HUES6 (cell line): ENCODE data around the gene RPRD2.

Source experiments
- H3K27ac ChIP-seq: 2 replicates; pipeline ENCODE4 v1.7.0; 2013; ENCODE audit warnings: low read depth, mild to moderate bottlenecking, low read length, inconsistent platforms
- H3K27me3 ChIP-seq: 2 replicates; pipeline ENCODE4 v1.6.1; 2013; ENCODE audit warnings: low read length; ENCODE audit not compliant: control insufficient read depth, insufficient read depth
- H3K36me3 ChIP-seq: 2 replicates; pipeline ENCODE4 v1.6.1; 2013; ENCODE audit warnings: low read length; ENCODE audit not compliant: control insufficient read depth, insufficient read depth
- H3K4me1 ChIP-seq: 2 replicates; pipeline ENCODE4 v1.6.1; 2013; ENCODE audit warnings: low read length; ENCODE audit not compliant: control insufficient read depth, insufficient read depth
- H3K4me3 ChIP-seq: 2 replicates; pipeline ENCODE4 v1.5.1; 2013; ENCODE audit warnings: low read depth, low read length
- H3K9ac ChIP-seq: one replicate; pipeline ENCODE4 v1.6.1; 2013; ENCODE audit warnings: mild to moderate bottlenecking, low read length
- H3K9me3 ChIP-seq: 2 replicates; pipeline ENCODE4 v1.6.1; 2013; ENCODE audit warnings: low read depth, low read length; ENCODE audit not compliant: control insufficient read depth, insufficient read depth

Gene RPRD2

GRCh38 chr1:150365941-150366340 lies 2.0 kb downstream of the RPRD2 start:
- Histone ChIP-seq H3K4me1 (peaks cover 12% of the 10 kb centered on the region), H3K4me3 (peak overlapping the region; percentile 81), H3K27ac (peak overlapping the region; percentile 93; the same call in 1 of the 2 replicates)

GRCh38 chr1:150366416-150367296 lies 2.7 kb downstream of the RPRD2 start:
- H3K27ac ChIP-seq, result no peak overlapping the region
- H3K4me1 ChIP-seq, result peaks cover 12% of the 10 kb centered on the region
- peak overlapping the region; percentile 94 for H3K9ac ChIP-seq
- no peaks in the 10 kb centered on the region for H3K27me3 ChIP-seq
- no peaks in the 10 kb centered on the region for H3K36me3 ChIP-seq
- H3K4me3 ChIP-seq, result peak overlapping the region; percentile 81
- no peaks in the 10 kb centered on the region for H3K9me3 ChIP-seq

More at GRCh38 chr1:150365941-150366340, 2.0 kb downstream of the RPRD2 start:
- Histone ChIP-seq H3K9me3 (no peaks in the 10 kb centered on the region), H3K27me3 (no peaks in the 10 kb centered on the region), H3K9ac (peak overlapping the region; percentile 94), H3K36me3 (no peaks in the 10 kb centered on the region)

GRCh38 chr1:150371110-150371509 lies 7.2 kb downstream of the RPRD2 start:
- Histone ChIP-seq H3K9ac (no peak overlapping the region), H3K36me3 (no peaks in the 10 kb centered on the region), H3K4me1 (peaks cover 12% of the 10 kb centered on the region), H3K9me3 (no peaks in the 10 kb centered on the region), H3K4me3 (no peak overlapping the region), H3K27me3 (no peaks in the 10 kb centered on the region), H3K27ac (no peak overlapping the region)

- no peak overlapping the region for H3K9ac ChIP-seq
These were observed 8.6 kb downstream of the RPRD2 start for GRCh38 chr1:150372580-150372979.

GRCh38 chr1:150376110-150376509 lies 12.2 kb downstream of the RPRD2 start:
- peaks cover 10% of the 10 kb centered on the region for H3K4me1 ChIP-seq
- H3K4me3 ChIP-seq, result no peak overlapping the region
- no peaks in the 10 kb centered on the region for H3K27me3 ChIP-seq
- H3K9me3 ChIP-seq, result no peaks in the 10 kb centered on the region
- H3K9ac ChIP-seq, result no peak overlapping the region
- no peak overlapping the region for H3K27ac ChIP-seq
- no peaks in the 10 kb centered on the region for H3K36me3 ChIP-seq

More at GRCh38 chr1:150372580-150372979, 8.6 kb downstream of the RPRD2 start:
- Histone ChIP-seq H3K4me1 (peaks cover 10% of the 10 kb centered on the region), H3K4me3 (no peak overlapping the region), H3K9me3 (no peaks in the 10 kb centered on the region), H3K27ac (no peak overlapping the region), H3K27me3 (no peaks in the 10 kb centered on the region), H3K36me3 (no peaks in the 10 kb centered on the region)

GRCh38 chr1:150383631-150384324 lies 19.8 kb downstream of the RPRD2 start:
- Histone ChIP-seq H3K9me3 (no peaks in the 10 kb centered on the region), H3K27ac (no peak overlapping the region), H3K9ac (no peak overlapping the region), H3K4me1 (no peaks in the 10 kb centered on the region), H3K36me3 (no peaks in the 10 kb centered on the region), H3K27me3 (no peaks in the 10 kb centered on the region), H3K4me3 (no peak overlapping the region)

- H3K36me3 ChIP-seq, result no peaks in the 10 kb centered on the region
- no peak overlapping the region for H3K9ac ChIP-seq
- H3K27ac ChIP-seq, result no peak overlapping the region
- H3K4me3 ChIP-seq, result no peak overlapping the region
- H3K4me1 ChIP-seq, result no peaks in the 10 kb centered on the region
- H3K27me3 ChIP-seq, result no peaks in the 10 kb centered on the region
- no peaks in the 10 kb centered on the region for H3K9me3 ChIP-seq
These were observed 21.8 kb downstream of the RPRD2 start for GRCh38 chr1:150385537-150386445.

GRCh38 chr1:150386592-150386991 lies 22.6 kb downstream of the RPRD2 start:
- Histone ChIP-seq H3K9me3 (no peaks in the 10 kb centered on the region), H3K27ac (no peak overlapping the region), H3K36me3 (no peaks in the 10 kb centered on the region), H3K4me3 (no peak overlapping the region), H3K4me1 (no peaks in the 10 kb centered on the region), H3K27me3 (no peaks in the 10 kb centered on the region), H3K9ac (no peak overlapping the region)

GRCh38 chr1:150387200-150387599 lies 23.3 kb downstream of the RPRD2 start:
- Histone ChIP-seq H3K27me3 (no peaks in the 10 kb centered on the region), H3K4me1 (no peaks in the 10 kb centered on the region), H3K27ac (no peak overlapping the region), H3K4me3 (no peak overlapping the region), H3K9me3 (no peaks in the 10 kb centered on the region), H3K36me3 (no peaks in the 10 kb centered on the region), H3K9ac (no peak overlapping the region)

GRCh38 chr1:150388241-150388640 lies 24.3 kb downstream of the RPRD2 start:
- Histone ChIP-seq H3K4me3 (no peak overlapping the region), H3K36me3 (no peaks in the 10 kb centered on the region), H3K27ac (no peak overlapping the region), H3K9me3 (no peaks in the 10 kb centered on the region), H3K27me3 (no peaks in the 10 kb centered on the region), H3K9ac (no peak overlapping the region), H3K4me1 (no peaks in the 10 kb centered on the region)
